OCI-LY3 (cell line): ENCODE data around the gene KRTAP10-11.
"Not testable (repeated sequence)": the region's sequence is repeated elsewhere in the genome, so short reads cannot be mapped to it uniquely, and the experiment has no call there.

Source experiments
- H2AFZ ChIP-seq: fragments of 200-600, 300-600 bp; shearing (Covaris generic); 2 replicates; pipeline ENCODE4 v1.6.0; 2014; ENCODE audit warnings: antibody characterized with exemption, low read depth, low read length
- H3K27ac ChIP-seq: fragments of 200-600, 300-600 bp; sonication (generic); 2 replicates; pipeline ENCODE4 v1.5.1; 2014; ENCODE audit warnings: mild to moderate bottlenecking, low read length, moderate library complexity, mixed read lengths
- H3K27me3 ChIP-seq: fragments of 200-600, 300-600 bp; sonication (generic); 2 replicates; pipeline ENCODE4 v1.6.1; 2014; ENCODE audit warnings: low read depth, low read length, mixed read lengths
- H3K36me3 ChIP-seq: fragments of 200-600, 300-600 bp; sonication (generic); replicated peaks from 2 replicates; pipeline ENCODE3; 2014; ENCODE audit warnings: low read depth, low read length, mixed read lengths
- H3K4me1 ChIP-seq: fragments of 300-600, 200-600 bp; sonication (generic); 2 replicates; pipeline ENCODE4 v1.6.1; 2014; ENCODE audit warnings: low read length, mixed read lengths
- H3K4me2 ChIP-seq: fragments of 200-600, 300-600 bp; sonication (generic); 2 replicates; pipeline ENCODE4 v1.6.1; 2014; ENCODE audit warnings: low read length, mixed read lengths
- H3K4me3 ChIP-seq: fragments of 300-600, 200-600 bp; sonication (generic); 2 replicates; pipeline ENCODE4 v1.5.1; 2014; ENCODE audit warnings: antibody characterized with exemption, mild to moderate bottlenecking, low read length, moderate library complexity
- H3K79me2 ChIP-seq: fragments of 300-600, 200-600 bp; shearing (Covaris generic); 2 replicates; pipeline ENCODE4 v1.6.1; 2014; ENCODE audit warnings: mild to moderate bottlenecking, low read length, mixed read lengths
- H3K9ac ChIP-seq: fragments of 300-600, 200-600 bp; shearing (Covaris generic); 2 replicates; pipeline ENCODE4 v1.6.0; 2014; ENCODE audit warnings: mild to moderate bottlenecking, low read length, moderate library complexity
- H3K9me3 ChIP-seq: fragments of 200-600, 300-600 bp; shearing (Covaris generic); 2 replicates; pipeline ENCODE4 v1.6.1; 2014; ENCODE audit warnings: low read length, mixed read lengths; ENCODE audit not compliant: insufficient read depth
- H4K20me1 ChIP-seq: fragments of 200-600, 300-600 bp; sonication (generic); 2 replicates; pipeline ENCODE4 v1.6.1; 2016; ENCODE audit warnings: low read length, mixed read lengths; ENCODE audit not compliant: insufficient read depth
- CTCF ChIP-seq: fragments of 200-600, 300-600 bp; sonication (generic); IDR thresholded peaks from 2 replicates; pipeline ENCODE4 v1.5.1; 2014; ENCODE audit warnings: antibody characterized with exemption, low read length, low read depth
- EZH2phosphoT487 ChIP-seq: fragments of 200-600 bp; shearing (Covaris generic); IDR thresholded peaks from 2 replicates; pipeline ENCODE4 v1.6.1; 2018; ENCODE audit warnings: antibody characterized with exemption, mixed run types, low read depth

Gene KRTAP10-11

DNA sequence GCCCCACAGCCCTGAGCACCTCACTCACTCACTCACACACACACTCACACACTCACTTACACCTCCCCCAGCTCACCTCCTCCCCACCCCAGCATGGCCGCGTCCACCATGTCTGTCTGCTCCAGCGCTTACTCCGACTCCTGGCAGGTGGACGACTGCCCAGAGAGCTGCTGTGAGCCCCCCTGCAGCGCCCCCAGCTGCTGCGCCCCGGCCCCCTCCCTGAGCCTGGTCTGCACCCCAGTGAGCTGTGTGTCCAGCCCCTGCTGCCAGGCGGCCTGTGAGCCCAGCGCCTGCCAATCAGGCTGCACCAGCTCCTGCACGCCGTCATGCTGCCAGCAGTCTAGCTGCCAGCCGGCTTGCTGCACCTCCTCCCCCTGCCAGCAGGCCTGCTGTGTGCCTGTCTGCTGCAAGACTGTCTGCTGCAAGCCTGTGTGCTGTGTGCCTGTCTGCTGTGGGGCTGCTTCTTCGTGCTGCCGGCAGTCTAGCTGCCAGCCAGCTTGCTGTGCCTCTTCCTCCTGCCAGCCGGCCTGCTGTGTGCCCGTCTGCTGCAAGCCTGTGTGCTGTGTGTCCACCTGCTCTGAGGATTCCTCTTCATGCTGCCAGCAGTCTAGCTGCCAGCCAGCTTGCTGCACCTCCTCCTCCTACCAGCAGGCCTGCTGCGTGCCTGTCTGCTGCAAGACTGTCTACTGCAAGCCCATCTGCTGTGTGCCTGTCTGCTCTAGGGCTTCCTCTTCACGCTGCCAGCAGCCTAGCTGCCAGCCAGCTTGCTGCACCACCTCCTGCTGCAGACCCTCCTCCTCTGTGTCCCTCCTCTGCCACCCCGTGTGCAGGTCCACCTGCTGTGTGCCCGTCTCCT, at the start of gene KRTAP10-11:
KRTAP10-11 (plus strand) TSS at position 49 of the 856 bp plus-strand sequence; CDS start at position 94, 45 bp downstream.
- not testable (repeated sequence) for H3K4me2 ChIP-seq, H3K79me2 ChIP-seq, H2AFZ ChIP-seq, H3K4me3 ChIP-seq, H4K20me1 ChIP-seq, H3K27ac ChIP-seq, H3K36me3 ChIP-seq, H3K4me1 ChIP-seq, H3K9ac ChIP-seq, H3K9me3 ChIP-seq, H3K27me3 ChIP-seq

GRCh38 chr21:44598061-44598460, 48.2 kb upstream of the KRTAP10-11 start:
- TF ChIP-seq CTCF (no peak), EZH2phosphoT487 (no peak)
- H3K9ac ChIP-seq, result no peak overlapping the region
- H3K27ac ChIP-seq, result no peak overlapping the region
- H3K4me1 ChIP-seq, result no peaks in the 10 kb centered on the region
- no peak overlapping the region for H3K4me2 ChIP-seq
- H4K20me1 ChIP-seq, result no peaks in the 10 kb centered on the region
- H3K4me3 ChIP-seq, result no peak overlapping the region
- H3K36me3 ChIP-seq, result no peaks in the 10 kb centered on the region
- H3K9me3 ChIP-seq, result no peaks in the 10 kb centered on the region
- H3K79me2 ChIP-seq, result no peaks in the 10 kb centered on the region
- no peaks in the 10 kb centered on the region for H3K27me3 ChIP-seq
- H2AFZ ChIP-seq, result no peak overlapping the region

- no peaks in the 10 kb centered on the region for H3K36me3 ChIP-seq
- no peaks in the 10 kb centered on the region for H3K9me3 ChIP-seq
- H3K27me3 ChIP-seq, result no peaks in the 10 kb centered on the region; the same call in 1 of the 2 replicates
- no peak overlapping the region for H3K27ac ChIP-seq
- no peak overlapping the region for H3K4me2 ChIP-seq
- no peaks in the 10 kb centered on the region for H3K4me1 ChIP-seq
- H3K4me3 ChIP-seq, result no peak overlapping the region
- no peaks in the 10 kb centered on the region for H3K79me2 ChIP-seq
- H4K20me1 ChIP-seq, result no peaks in the 10 kb centered on the region
- TF ChIP-seq CTCF, result no peak
- no peak overlapping the region for H3K9ac ChIP-seq
- H2AFZ ChIP-seq, result no peak overlapping the region
Observed at GRCh38 chr21:44599264-44600029, 46.8 kb upstream of the KRTAP10-11 start.

GRCh38 chr21:44600118-44600978, 45.9 kb upstream of the KRTAP10-11 start, which contains the start of gene KRTAP10-7:
Gene KRTAP10-7, plus strand, starts transcription at chr21:44600597. Its CDS starts 25 bp downstream, at chr21:44600622.
- H2AFZ ChIP-seq, H3K4me1 ChIP-seq, H3K36me3 ChIP-seq, H4K20me1 ChIP-seq, H3K9ac ChIP-seq, H3K79me2 ChIP-seq, H3K27me3 ChIP-seq, H3K27ac ChIP-seq, H3K4me3 ChIP-seq, H3K4me2 ChIP-seq, H3K9me3 ChIP-seq: not testable (repeated sequence)

DNA sequence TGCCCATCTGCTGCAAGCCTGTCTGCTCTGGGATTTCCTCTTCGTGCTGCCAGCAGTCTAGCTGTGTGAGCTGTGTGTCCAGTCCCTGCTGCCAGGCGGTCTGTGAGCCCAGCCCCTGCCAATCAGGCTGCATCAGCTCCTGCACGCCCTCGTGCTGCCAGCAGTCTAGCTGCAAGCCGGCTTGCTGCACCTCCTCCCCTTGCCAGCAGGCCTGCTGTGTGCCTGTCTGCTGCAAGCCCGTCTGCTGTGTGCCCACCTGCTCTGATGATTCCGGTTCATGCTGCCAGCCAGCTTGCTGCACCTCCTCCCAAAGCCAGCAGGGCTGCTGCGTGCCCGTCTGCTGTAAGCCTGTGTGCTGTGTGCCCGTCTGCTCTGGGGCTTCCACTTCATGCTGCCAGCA, 45.1 kb upstream of the KRTAP10-11 start:
- not testable (repeated sequence) for H3K4me2 ChIP-seq, H3K79me2 ChIP-seq, H3K4me1 ChIP-seq, H3K36me3 ChIP-seq, H4K20me1 ChIP-seq, H3K27me3 ChIP-seq, H3K27ac ChIP-seq, H3K9me3 ChIP-seq, H3K9ac ChIP-seq, H3K4me3 ChIP-seq, H2AFZ ChIP-seq
